Endothelial cell of umbilical vein (primary cell): ENCODE results near the gene TCF7L2.

Source experiments
- EZH2 ChIP-seq: IDR thresholded peaks from 2 replicates; pipeline ENCODE4 v1.6.1; 2012; ENCODE audit warnings: borderline replicate concordance, low read depth, mild to moderate bottlenecking, moderate library complexity, low read length, inconsistent platforms; ENCODE audit not compliant: severe bottlenecking
- POLR2A ChIP-seq: IDR thresholded peaks from 2 replicates; pipeline ENCODE4 v1.6.1; 2012; ENCODE audit warnings: low read depth, mild to moderate bottlenecking, control low read depth, low read length

DNA sequence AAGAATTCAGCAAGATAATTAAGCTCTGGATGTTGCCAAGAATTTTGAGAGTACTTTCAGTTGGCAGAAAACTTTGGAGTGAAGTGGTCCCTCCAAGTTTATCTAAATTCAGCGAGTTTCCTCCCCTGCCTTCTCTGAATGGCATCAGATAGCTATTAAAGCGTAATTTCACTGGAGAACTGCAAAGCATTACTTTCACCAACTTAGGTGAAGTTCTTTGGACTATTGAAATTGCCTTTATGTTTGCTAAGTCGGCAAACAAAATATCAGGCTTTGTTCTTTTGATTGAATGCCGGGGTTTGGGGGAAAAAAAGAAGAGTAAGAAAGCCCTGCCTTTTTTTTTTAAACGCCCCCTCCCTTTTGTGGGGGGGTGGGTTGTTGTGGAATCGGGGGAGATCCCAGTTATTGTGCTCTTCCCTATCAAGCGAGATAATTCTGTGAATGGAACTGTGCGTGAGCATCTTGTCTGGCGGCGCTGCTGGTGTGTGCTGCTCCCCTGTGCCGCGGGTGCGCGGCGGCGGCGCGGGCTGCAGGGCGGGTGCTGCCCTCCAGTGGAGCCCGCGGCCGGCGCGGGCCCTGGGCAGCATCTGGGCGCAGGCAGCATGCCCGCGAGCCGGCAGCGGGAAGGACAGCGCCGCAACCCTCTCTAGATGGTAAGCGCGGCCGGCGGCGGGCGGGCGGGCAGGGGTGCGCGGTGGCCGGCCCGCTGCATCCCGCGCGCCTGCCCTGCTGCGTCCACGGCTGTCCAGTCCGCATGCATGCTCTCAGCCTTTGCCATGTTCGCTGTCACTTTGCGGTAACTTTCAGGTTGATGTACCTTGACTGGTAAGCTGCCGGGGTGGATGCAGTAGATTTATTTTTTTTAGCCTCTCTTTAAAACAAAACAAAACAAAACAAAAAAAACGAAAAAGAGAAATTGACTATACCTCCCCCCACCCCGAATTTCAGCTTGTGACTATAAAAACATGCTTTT, 176.5 kb downstream of the TCF7L2 start:
- TF ChIP-seq POLR2A (no peak), EZH2 (no peak)
